ENCODE data around the gene SNCAIP.

SNCAIP gene

GRCh38 chr5:122447879-122448278, 135.8 kb downstream of the SNCAIP start:
- no peak for DNase-seq (ENCODE audit: low read depth in 1 of 2, low spot score in 1 of 2)
- H3K27me3 ChIP-seq (ENCODE audit: insufficient read depth, poor library complexity, severe bottlenecking), result no peaks in the 10 kb centered on the region
- H3K27ac ChIP-seq (replicated peaks), result no peak overlapping the region
- no peak overlapping the region for H3K4me3 ChIP-seq (replicated peaks; ENCODE audit: insufficient read depth, low read length)
- TF ChIP-seq REST (IDR thresholded peaks at IDR 0.05; ENCODE audit: insufficient replicate concordance, low read depth) (no peak), POLR2AphosphoS5 (IDR thresholded peaks at IDR 0.05; ENCODE audit: low read depth) (no peak), CTCF (IDR thresholded peaks at IDR 0.05; ENCODE audit: insufficient read depth, low read length) (no peak), GABPA (IDR thresholded peaks at IDR 0.05; ENCODE audit: low read depth) (no peak), SPI1 (IDR thresholded peaks at IDR 0.05; ENCODE audit: borderline replicate concordance, low read depth) (no peak)

GRCh38 chr5:122454541-122454940, 142.5 kb downstream of the SNCAIP start:
- DNase-seq (ENCODE audit: low read depth in 1 of 2, low spot score in 1 of 2), result no peak
- Histone ChIP-seq H3K4me3 (replicated peaks; ENCODE audit: insufficient read depth, low read length) (no peak overlapping the region), H3K27ac (replicated peaks) (no peak overlapping the region), H3K27me3 (ENCODE audit: insufficient read depth, poor library complexity, severe bottlenecking) (no peaks in the 10 kb centered on the region)
- TF ChIP-seq CTCF (IDR thresholded peaks at IDR 0.05; ENCODE audit: insufficient read depth, low read length) (no peak), SPI1 (IDR thresholded peaks at IDR 0.05; ENCODE audit: borderline replicate concordance, low read depth) (no peak), REST (IDR thresholded peaks at IDR 0.05; ENCODE audit: insufficient replicate concordance, low read depth) (no peak), GABPA (IDR thresholded peaks at IDR 0.05; ENCODE audit: low read depth) (no peak), POLR2AphosphoS5 (IDR thresholded peaks at IDR 0.05; ENCODE audit: low read depth) (no peak)

GRCh38 chr5:122455939-122456338, 143.9 kb downstream of the SNCAIP start:
- Histone ChIP-seq H3K27me3 (ENCODE audit: insufficient read depth, poor library complexity, severe bottlenecking) (no peaks in the 10 kb centered on the region), H3K4me3 (replicated peaks; ENCODE audit: insufficient read depth, low read length) (no peak overlapping the region), H3K27ac (replicated peaks) (no peak overlapping the region)
- no peak for DNase-seq (ENCODE audit: low read depth in 1 of 2, low spot score in 1 of 2)
- TF ChIP-seq CTCF (IDR thresholded peaks at IDR 0.05; ENCODE audit: insufficient read depth, low read length) (no peak), GABPA (IDR thresholded peaks at IDR 0.05; ENCODE audit: low read depth) (no peak), REST (IDR thresholded peaks at IDR 0.05; ENCODE audit: insufficient replicate concordance, low read depth) (no peak), SPI1 (IDR thresholded peaks at IDR 0.05; ENCODE audit: borderline replicate concordance, low read depth) (no peak), POLR2AphosphoS5 (IDR thresholded peaks at IDR 0.05; ENCODE audit: low read depth) (no peak)
